ENCODE data around the gene CEP85.

DNA sequence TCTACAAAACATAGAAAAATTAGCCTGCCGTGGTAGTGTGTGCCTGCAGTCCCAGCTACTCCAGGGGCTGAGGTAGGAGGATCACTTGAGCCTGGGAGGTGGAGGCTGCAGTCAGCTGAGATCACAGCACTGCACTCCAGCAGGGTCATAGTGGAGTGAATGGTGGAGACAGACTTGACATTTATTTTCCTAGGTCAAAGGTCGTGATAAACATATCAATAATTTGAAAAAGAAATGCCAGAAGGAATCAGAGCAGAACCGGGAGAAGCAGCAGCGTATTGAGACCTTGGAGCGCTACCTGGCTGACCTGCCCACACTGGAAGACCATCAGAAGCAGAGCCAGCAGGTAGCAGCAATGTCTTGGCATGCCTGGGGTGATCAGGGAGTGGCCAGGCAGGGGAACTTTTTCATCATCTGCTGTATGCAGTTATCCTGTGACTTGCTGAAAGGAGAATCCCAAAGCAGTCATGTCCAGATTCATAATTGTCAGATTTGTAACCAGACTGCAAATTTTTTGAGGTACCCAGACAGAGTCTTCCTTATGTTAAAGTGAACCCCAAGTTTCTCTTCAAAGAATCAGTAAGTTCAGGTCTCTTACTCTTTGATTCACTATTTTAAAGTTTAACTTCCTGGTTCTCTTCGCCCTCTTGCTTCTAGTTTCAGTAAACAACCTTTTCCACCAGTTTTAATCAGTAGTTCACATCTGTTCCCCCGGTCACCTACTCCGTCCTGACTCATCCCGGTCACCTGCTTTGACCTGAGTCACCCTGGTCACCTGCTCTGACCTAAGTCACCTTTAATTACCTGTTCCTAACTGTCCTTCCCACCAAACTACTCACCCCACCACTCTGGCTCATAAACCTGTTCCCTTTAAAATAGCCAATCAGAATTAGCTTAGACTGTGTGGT is 34.5 kb downstream of the CEP85 start:
- TF ChIP-seq, protein P1, sequence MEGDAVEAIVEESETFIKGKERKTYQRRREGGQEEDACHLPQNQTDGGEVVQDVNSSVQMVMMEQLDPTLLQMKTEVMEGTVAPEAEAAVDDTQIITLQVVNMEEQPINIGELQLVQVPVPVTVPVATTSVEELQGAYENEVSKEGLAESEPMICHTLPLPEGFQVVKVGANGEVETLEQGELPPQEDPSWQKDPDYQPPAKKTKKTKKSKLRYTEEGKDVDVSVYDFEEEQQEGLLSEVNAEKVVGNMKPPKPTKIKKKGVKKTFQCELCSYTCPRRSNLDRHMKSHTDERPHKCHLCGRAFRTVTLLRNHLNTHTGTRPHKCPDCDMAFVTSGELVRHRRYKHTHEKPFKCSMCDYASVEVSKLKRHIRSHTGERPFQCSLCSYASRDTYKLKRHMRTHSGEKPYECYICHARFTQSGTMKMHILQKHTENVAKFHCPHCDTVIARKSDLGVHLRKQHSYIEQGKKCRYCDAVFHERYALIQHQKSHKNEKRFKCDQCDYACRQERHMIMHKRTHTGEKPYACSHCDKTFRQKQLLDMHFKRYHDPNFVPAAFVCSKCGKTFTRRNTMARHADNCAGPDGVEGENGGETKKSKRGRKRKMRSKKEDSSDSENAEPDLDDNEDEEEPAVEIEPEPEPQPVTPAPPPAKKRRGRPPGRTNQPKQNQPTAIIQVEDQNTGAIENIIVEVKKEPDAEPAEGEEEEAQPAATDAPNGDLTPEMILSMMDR (IDR thresholded peaks at IDR 0.05 in 4 of 5, conservative IDR thresholded peaks at IDR 0.05 in 1 of 5), result no peak
- TF ChIP-seq POLR2A (IDR thresholded peaks at IDR 0.05), result no peak
